ENCODE measurements around the gene AAR2. TPM values are rescaled to one million over a fixed set of nuclear protein-coding genes. Genes with fewer than 3 reads are reported as not detected.

Gene AAR2, protein sequence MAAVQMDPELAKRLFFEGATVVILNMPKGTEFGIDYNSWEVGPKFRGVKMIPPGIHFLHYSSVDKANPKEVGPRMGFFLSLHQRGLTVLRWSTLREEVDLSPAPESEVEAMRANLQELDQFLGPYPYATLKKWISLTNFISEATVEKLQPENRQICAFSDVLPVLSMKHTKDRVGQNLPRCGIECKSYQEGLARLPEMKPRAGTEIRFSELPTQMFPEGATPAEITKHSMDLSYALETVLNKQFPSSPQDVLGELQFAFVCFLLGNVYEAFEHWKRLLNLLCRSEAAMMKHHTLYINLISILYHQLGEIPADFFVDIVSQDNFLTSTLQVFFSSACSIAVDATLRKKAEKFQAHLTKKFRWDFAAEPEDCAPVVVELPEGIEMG
- 31.0 and 34.3 TPM in 2 replicates for total RNA-seq (2014; rRNA removed; shearing (Covaris generic))
- 35.4 and 36.9 TPM in 2 replicates for polyA plus RNA-seq (2016; fragmentation: Nextera tagmentation; extraction: Ambion mirVana)

DNA sequence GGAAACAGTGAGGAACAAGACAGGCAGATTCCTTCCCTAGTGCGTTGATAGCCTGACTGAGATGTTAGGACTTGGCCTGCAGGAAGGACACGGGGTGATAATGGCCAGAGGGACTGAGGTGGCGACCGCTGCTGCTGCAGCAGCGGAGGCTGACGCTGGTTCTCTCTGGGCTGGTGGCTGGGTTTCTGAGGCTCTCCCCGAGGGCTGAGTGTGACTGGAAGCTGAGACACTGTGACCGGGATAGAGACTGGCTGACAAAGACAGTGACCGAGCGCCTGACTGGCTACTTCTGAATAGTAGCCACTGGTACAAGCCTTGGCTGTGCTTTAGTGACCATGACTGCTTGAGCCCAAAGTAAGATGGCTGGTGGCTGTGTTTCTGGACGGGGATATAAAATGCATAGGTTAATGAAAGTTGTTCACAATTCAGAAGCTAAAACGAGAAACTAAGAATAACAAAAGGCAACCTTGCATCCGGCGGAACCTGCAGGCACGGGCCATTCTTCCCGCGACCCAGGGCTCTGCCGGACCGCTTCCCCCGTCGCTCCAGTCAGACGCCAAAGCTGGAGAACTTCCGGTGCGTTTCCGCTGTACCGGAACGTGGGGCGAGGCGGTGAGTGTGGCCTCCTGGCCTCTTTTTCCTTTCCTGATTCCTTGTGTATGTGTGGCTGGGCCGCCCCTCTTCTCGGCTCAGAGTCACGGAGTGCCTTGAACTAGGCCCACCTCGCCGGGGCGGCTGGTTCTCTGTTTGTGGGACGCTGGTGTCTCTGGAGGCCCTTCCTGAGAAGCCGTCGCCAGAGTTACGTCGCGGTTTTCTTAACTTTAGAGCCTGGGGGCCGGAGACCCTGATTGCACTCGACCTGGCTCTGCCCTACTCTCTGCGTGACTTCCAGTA, at the start of gene AAR2:
TSS of gene AAR2 (plus strand) at position 587 of the 894 bp plus-strand sequence. CDS start 3,391 bp downstream, outside the sequence.
- TF ChIP-seq EZH2phosphoT487 (IDR thresholded peaks at IDR 0.05; ENCODE audit: insufficient read depth, low read depth), result no peak
- no peak for TF ChIP-seq EZH2 (IDR thresholded peaks at IDR 0.05; ENCODE audit: insufficient read depth, poor library complexity, severe bottlenecking)
- H3K9ac ChIP-seq, result peak within 1 kb of the TSS; percentile 96
- in situ Hi-C loops (cut with MboI), result no loop called here
- 0 out of 2 replicates have a peak, but pooled peaks cover 6% of the 10 kb centered on the region for H3K36me3 ChIP-seq (ENCODE audit: low read depth)
- H3K4me3 ChIP-seq, result peak within 1 kb of the TSS; percentile 97
- H3K4me2 ChIP-seq (ENCODE audit: unreplicated experiment), result peak within 1 kb of the TSS; percentile 99
- peak within 1 kb of the TSS; percentile 100 for H2AFZ ChIP-seq
- peak within 1 kb of the TSS; percentile 71 for H3K27ac ChIP-seq
- H4K20me1 ChIP-seq (ENCODE audit: insufficient read depth), result no peaks in the 10 kb centered on the region
- H3K9me2 ChIP-seq (ENCODE audit: insufficient read depth), result no peaks in the 10 kb centered on the region
- DNase-seq, result peak; percentile 93
- H3F3A ChIP-seq (ENCODE audit: insufficient read depth), result no peaks in the 10 kb centered on the region
- no peaks in the 10 kb centered on the region for H3K9me3 ChIP-seq (ENCODE audit: low read depth)
- peaks cover 53% of the 10 kb centered on the region for H3K79me2 ChIP-seq (ENCODE audit: insufficient read depth)
- H3K4me1 ChIP-seq (ENCODE audit: insufficient read depth), result 0 out of 2 replicates have a peak, but pooled peaks cover 8% of the 10 kb centered on the region
- no peaks in the 10 kb centered on the region for H3K27me3 ChIP-seq (replicated peaks; ENCODE audit: insufficient read depth)
- 17 to 18% methylated on average over 44 of the region's 44 CpGs for WGBS, 2 experiments (ENCODE audit: low coverage in 1 of 2, low lambda C conversion rate in 2 of 2, missing lambda C conversion rate in 2 of 2)

DNA sequence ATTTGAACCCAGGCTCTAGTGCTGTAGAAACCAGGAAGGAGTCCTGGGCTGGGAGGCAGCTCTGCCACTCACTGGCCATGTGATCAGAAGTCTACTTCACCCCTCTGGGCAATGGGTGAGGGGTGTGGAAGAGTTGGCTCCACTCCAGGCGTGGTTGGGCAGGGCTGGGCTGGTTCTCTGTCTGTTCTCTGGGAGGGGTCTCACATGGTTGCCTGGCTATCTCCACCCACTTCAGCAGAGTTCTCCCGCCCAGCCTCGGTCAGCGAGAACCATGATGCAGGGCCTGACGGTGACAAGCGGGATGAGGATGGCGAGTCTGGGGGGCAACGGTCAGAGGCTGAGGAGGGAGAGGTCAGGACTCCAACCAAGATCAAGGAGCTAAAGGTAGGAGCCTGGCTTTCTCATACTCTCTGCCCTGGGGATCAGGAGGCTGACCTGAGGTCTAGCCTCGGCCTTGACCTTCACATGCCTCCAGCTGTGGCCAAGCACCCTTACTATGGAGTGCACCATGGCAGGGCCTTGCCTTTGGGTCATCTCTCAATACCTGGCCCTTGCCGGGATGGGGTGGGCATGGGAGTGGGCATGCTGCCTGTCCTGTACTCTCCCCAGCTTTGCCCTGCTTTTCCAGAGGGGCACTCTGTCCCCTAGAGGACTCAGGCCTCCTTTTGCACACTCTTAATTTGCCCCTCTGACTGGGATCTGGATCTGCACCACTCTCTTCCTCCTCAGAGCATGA, 42.1 kb upstream of the AAR2 start:
- H3K9me3 ChIP-seq (ENCODE audit: low read depth), result no peaks in the 10 kb centered on the region
- no peak overlapping the region for H3K9ac ChIP-seq
- no peaks in the 10 kb centered on the region for H3K4me1 ChIP-seq (ENCODE audit: insufficient read depth)
- TF ChIP-seq EZH2phosphoT487 (IDR thresholded peaks at IDR 0.05; ENCODE audit: insufficient read depth, low read depth) (no peak), EZH2 (IDR thresholded peaks at IDR 0.05; ENCODE audit: insufficient read depth, poor library complexity, severe bottlenecking) (no peak)
- no peak overlapping the region for H3K4me3 ChIP-seq
- H3K27ac ChIP-seq, result no peak overlapping the region
- no peak overlapping the region for H3K4me2 ChIP-seq (ENCODE audit: unreplicated experiment)
- no peaks in the 10 kb centered on the region for H3F3A ChIP-seq (ENCODE audit: insufficient read depth)
- H4K20me1 ChIP-seq (ENCODE audit: insufficient read depth), result no peaks in the 10 kb centered on the region
- no peak overlapping the region for H2AFZ ChIP-seq
- no peaks in the 10 kb centered on the region for H3K36me3 ChIP-seq (ENCODE audit: low read depth)
- 83 to 85% methylated on average over 10 of the region's 10 CpGs for WGBS, 2 experiments (ENCODE audit: low coverage in 1 of 2, low lambda C conversion rate in 2 of 2, missing lambda C conversion rate in 2 of 2)
- H3K27me3 ChIP-seq (replicated peaks; ENCODE audit: insufficient read depth), result no peaks in the 10 kb centered on the region
- no peaks in the 10 kb centered on the region for H3K9me2 ChIP-seq (ENCODE audit: insufficient read depth)
- DNase-seq, result no peak
- H3K79me2 ChIP-seq (ENCODE audit: insufficient read depth), result no peaks in the 10 kb centered on the region
- in situ Hi-C loops (cut with MboI), result no loop called here

DNA sequence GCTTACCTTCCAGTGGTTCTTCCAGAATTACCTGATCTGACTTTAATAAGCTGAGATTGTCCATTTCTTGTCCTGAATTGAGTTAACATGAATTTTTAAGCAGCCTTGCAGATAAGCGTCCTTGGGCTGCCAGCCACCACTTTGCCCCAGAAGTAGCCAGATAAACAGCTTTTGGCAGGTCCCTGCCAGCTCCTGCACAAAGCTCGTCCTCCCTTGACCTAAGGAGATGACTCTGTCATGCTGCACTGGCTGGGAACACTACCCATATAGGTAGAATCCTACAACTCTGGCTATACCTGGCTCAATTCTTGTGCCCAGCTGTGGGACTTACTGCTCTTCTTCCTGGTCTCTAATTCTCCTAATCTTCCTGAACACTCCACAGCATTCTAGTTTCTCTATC, 39.6 kb upstream of the AAR2 start:
- in situ Hi-C loops (cut with MboI), result no loop called here

DNA sequence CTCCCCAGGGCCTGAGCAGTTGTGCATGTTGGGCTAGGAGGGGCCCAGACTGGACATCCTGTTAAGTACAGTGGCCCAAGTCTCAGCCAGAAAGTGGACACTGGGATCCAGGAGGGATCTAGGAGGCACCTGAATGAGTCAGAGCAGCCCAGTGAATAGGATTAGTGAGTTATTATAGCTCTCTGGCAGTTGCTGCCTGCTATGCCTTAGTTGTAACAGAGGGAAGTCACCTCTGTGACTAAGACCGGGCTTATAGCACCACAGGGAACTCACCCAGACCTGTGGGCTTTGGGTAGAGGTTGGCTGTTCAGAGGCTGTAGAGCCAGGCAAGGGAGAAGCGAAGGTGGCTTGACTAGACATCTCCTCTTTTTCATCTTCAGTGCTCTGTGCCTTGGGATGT, 39.0 kb upstream of the AAR2 start:
- no peak overlapping the region for H3K27ac ChIP-seq
- H3K9me3 ChIP-seq (ENCODE audit: low read depth), result no peaks in the 10 kb centered on the region
- no peak for TF ChIP-seq EZH2phosphoT487 (IDR thresholded peaks at IDR 0.05; ENCODE audit: insufficient read depth, low read depth)
- TF ChIP-seq EZH2 (IDR thresholded peaks at IDR 0.05; ENCODE audit: insufficient read depth, poor library complexity, severe bottlenecking), result no peak
- H3K36me3 ChIP-seq (ENCODE audit: low read depth), result no peaks in the 10 kb centered on the region
- H3K4me3 ChIP-seq, result no peak overlapping the region
- H3K9me2 ChIP-seq (ENCODE audit: insufficient read depth), result no peaks in the 10 kb centered on the region
- H3K4me2 ChIP-seq (ENCODE audit: unreplicated experiment), result no peak overlapping the region
- DNase-seq, result no peak
- no peaks in the 10 kb centered on the region for H3K27me3 ChIP-seq (replicated peaks; ENCODE audit: insufficient read depth)
- H4K20me1 ChIP-seq (ENCODE audit: insufficient read depth), result no peaks in the 10 kb centered on the region
- no peaks in the 10 kb centered on the region for H3K79me2 ChIP-seq (ENCODE audit: insufficient read depth)
- no peaks in the 10 kb centered on the region for H3F3A ChIP-seq (ENCODE audit: insufficient read depth)
- no peak overlapping the region for H3K9ac ChIP-seq
- WGBS, 2 experiments (ENCODE audit: low coverage in 1 of 2, low lambda C conversion rate in 2 of 2, missing lambda C conversion rate in 2 of 2), result 88 to 100% methylated on average over 2 of the region's 2 CpGs
- in situ Hi-C loops (cut with MboI), result no loop called here
- H3K4me1 ChIP-seq (ENCODE audit: insufficient read depth), result no peaks in the 10 kb centered on the region
- H2AFZ ChIP-seq, result no peak overlapping the region

More for the DNA sequence above, 39.6 kb upstream of the AAR2 start:
- Histone ChIP-seq H3K9me3 (ENCODE audit: low read depth) (no peaks in the 10 kb centered on the region), H3F3A (ENCODE audit: insufficient read depth) (no peaks in the 10 kb centered on the region), H3K27ac (no peak overlapping the region), H3K4me1 (ENCODE audit: insufficient read depth) (no peaks in the 10 kb centered on the region), H3K9me2 (ENCODE audit: insufficient read depth) (no peaks in the 10 kb centered on the region), H3K36me3 (ENCODE audit: low read depth) (no peaks in the 10 kb centered on the region), H3K27me3 (replicated peaks; ENCODE audit: insufficient read depth) (no peaks in the 10 kb centered on the region), H4K20me1 (ENCODE audit: insufficient read depth) (no peaks in the 10 kb centered on the region), H3K4me3 (no peak overlapping the region), H3K9ac (no peak overlapping the region), H3K4me2 (ENCODE audit: unreplicated experiment) (no peak overlapping the region), H3K79me2 (ENCODE audit: insufficient read depth) (no peaks in the 10 kb centered on the region), H2AFZ (no peak overlapping the region)
- 72 to 74% methylated on average over 2 of the region's 2 CpGs for WGBS, 2 experiments (ENCODE audit: low coverage in 1 of 2, low lambda C conversion rate in 2 of 2, missing lambda C conversion rate in 2 of 2)
- DNase-seq, result no peak
- no peak for TF ChIP-seq EZH2phosphoT487 (IDR thresholded peaks at IDR 0.05; ENCODE audit: insufficient read depth, low read depth)
- TF ChIP-seq EZH2 (IDR thresholded peaks at IDR 0.05; ENCODE audit: insufficient read depth, poor library complexity, severe bottlenecking), result no peak

All from GM23248 (cell line).